GM12878 (cell line): ENCODE results near the gene RHOB. TPM values are rescaled to one million over a fixed set of nuclear protein-coding genes. Genes with fewer than 3 reads are reported as not detected.

Source experiments
- ATAC-seq: fragments of 200-7000 bp; cut with Tn5 transposase; 3 replicates; pipeline ENCODE4 v1.9.1; 2020; ENCODE audit warnings: mild to moderate bottlenecking, moderate library complexity
- BruUV-seq: library from RNA; stranded (reverse); fragments of 400-500 nt; replicated peaks from 2 replicates; lab custom pipeline; 2021; lab: Mats Ljungman, UMichigan
- CTCF ChIA-PET: fragments of 300-600 bp; sonication (Branson Sonifier 250); formaldehyde crosslinking; extraction: SDS; loops from one replicate; lab custom pipeline; 2021; ENCODE audit warnings: inconsistent platforms; lab: Yijun Ruan, JAX
- POLR2A ChIA-PET: fragments of 350-600 bp; formaldehyde crosslinking; extraction: SDS; loops from one replicate; lab custom pipeline; 2021; ENCODE audit warnings: inconsistent platforms; lab: Charles Lee
- RAD21 ChIA-PET: fragments of 300-600 bp; sonication (Branson Sonifier 250); formaldehyde crosslinking; loops from one replicate; lab custom pipeline; 2023; ENCODE audit warnings: antibody characterized with exemption; ENCODE audit not compliant: unreplicated experiment; lab: Charles Lee
- SMC1A ChIA-PET: fragments of 300-600 bp; sonication (Branson Sonifier 250); formaldehyde crosslinking; loops from one replicate; lab custom pipeline; 2023; ENCODE audit not compliant: unreplicated experiment, uncharacterized antibody; lab: Charles Lee
- DNase-seq: peaks from one replicate; pipeline ENCODE4 v3.0.0-alpha.2; 2011; ENCODE audit warnings: low read depth, low spot score
- FAIRE-seq: peaks from 3 replicates; lab custom pipeline; 2011; peaks lifted over from hg19 to GRCh38; lab: Jason Lieb, UNC
- H2AFZ ChIP-seq: 2 replicates; pipeline ENCODE4 v1.6.0; 2011; ENCODE audit warnings: low read depth, low read length, control low read depth; ENCODE audit not compliant: control insufficient read depth
- H3K27ac ChIP-seq: 2 replicates; pipeline ENCODE4 v1.5.1; 2011; ENCODE audit warnings: control low read depth; ENCODE audit not compliant: control insufficient read depth, insufficient read depth
- H3K27me3 ChIP-seq, 2 experiments: replicated peaks in 1 of 2; 2 replicates each; pipeline versions ENCODE4 v1.6.0 to v1.6.1; 2011; ENCODE audit warnings: low read length in 1 of 2; ENCODE audit not compliant: control insufficient read depth in 2 of 2, insufficient read depth in 2 of 2
- H3K36me3 ChIP-seq, 2 experiments: 2 replicates each; pipeline ENCODE4 v1.5.1; 2011; ENCODE audit warnings: low read length in 1 of 2; ENCODE audit not compliant: control insufficient read depth in 2 of 2, insufficient read depth in 2 of 2
- H3K4me1 ChIP-seq: 2 replicates; pipeline ENCODE4 v1.6.1; 2011; ENCODE audit warnings: mild to moderate bottlenecking, low read length, moderate library complexity, mixed read lengths; ENCODE audit not compliant: control insufficient read depth, insufficient read depth
- H3K4me2 ChIP-seq: 2 replicates; pipeline ENCODE4 v1.6.0; 2011; ENCODE audit warnings: control low read depth; ENCODE audit not compliant: control insufficient read depth, insufficient read depth
- H3K4me3 ChIP-seq: fragments of 200-600 bp; sonication (generic); 2 replicates; pipeline ENCODE4 v1.5.1; 2016
- H3K79me2 ChIP-seq: 2 replicates; pipeline ENCODE4 v1.6.0; 2011; ENCODE audit warnings: low read length; ENCODE audit not compliant: control insufficient read depth, insufficient read depth
- H3K9ac ChIP-seq: 2 replicates; pipeline ENCODE4 v1.8.0; 2011; ENCODE audit warnings: low read length, control low read depth, mixed read lengths; ENCODE audit not compliant: control insufficient read depth, insufficient read depth
- H3K9me3 ChIP-seq: replicated peaks from 3 replicates; pipeline ENCODE4 v1.5.1; 2011; ENCODE audit warnings: mild to moderate bottlenecking, low read length; ENCODE audit not compliant: control insufficient read depth, insufficient read depth
- H4K20me1 ChIP-seq: 2 replicates; pipeline ENCODE4 v1.6.0; 2011; ENCODE audit not compliant: control insufficient read depth, insufficient read depth
- BMI1 ChIP-seq: fragments of 450-650 bp; IDR thresholded peaks from 2 replicates; pipeline ENCODE4 v1.6.1; 2016; ENCODE audit warnings: mild to moderate bottlenecking, moderate library complexity, borderline replicate concordance
- CREB1 ChIP-seq: IDR thresholded peaks from 2 replicates; pipeline ENCODE4 v1.6.1; 2012; ENCODE audit warnings: low read depth, mild to moderate bottlenecking, inconsistent platforms
- HCFC1 ChIP-seq: fragments of 150-350 bp; IDR thresholded peaks from 2 replicates; pipeline ENCODE4 v1.6.1; 2014; ENCODE audit warnings: low read length
- IKZF1 ChIP-seq: fragments of 450-650 bp; conservative IDR thresholded peaks from 2 replicates; pipeline ENCODE4 v1.6.1; 2017; ENCODE audit warnings: antibody characterized with exemption, mild to moderate bottlenecking
- IKZF2 ChIP-seq, 2 experiments: fragments of 450-650 bp; IDR thresholded peaks; 2 replicates each; pipeline ENCODE4 v1.6.1; 2017; ENCODE audit warnings: mild to moderate bottlenecking in 2 of 2, moderate library complexity in 2 of 2
- MEF2B ChIP-seq: fragments of 450-650 bp; IDR thresholded peaks from 2 replicates; pipeline ENCODE4 v1.6.1; 2018; ENCODE audit warnings: mild to moderate bottlenecking, moderate library complexity; ENCODE audit not compliant: partially characterized antibody, poor library complexity, severe bottlenecking
- MTA2 ChIP-seq: fragments of 450-650 bp; IDR thresholded peaks from 2 replicates; pipeline ENCODE4 v1.6.1; 2016; ENCODE audit warnings: low read depth, mild to moderate bottlenecking, moderate library complexity
- MTA3 ChIP-seq: IDR thresholded peaks from 2 replicates; pipeline ENCODE4 v1.6.1; 2012; ENCODE audit warnings: low read length, inconsistent platforms, borderline replicate concordance
- NBN ChIP-seq: fragments of 450-650 bp; IDR thresholded peaks from 2 replicates; pipeline ENCODE4 v1.6.1; 2016
- NFIC ChIP-seq: IDR thresholded peaks from 2 replicates; pipeline ENCODE4 v1.6.1; 2012; ENCODE audit warnings: low read depth, mild to moderate bottlenecking, inconsistent platforms, low read length, moderate library complexity
- NRF1 ChIP-seq: conservative IDR thresholded peaks from 2 replicates; pipeline ENCODE4 v1.6.1; 2011; ENCODE audit warnings: mild to moderate bottlenecking, low read depth, low read length, improper control_type of control experiment
- POU2F2 ChIP-seq: IDR thresholded peaks from 3 replicates; pipeline ENCODE4 v1.6.1; 2011; ENCODE audit warnings: low read depth, mild to moderate bottlenecking, low read length, borderline replicate concordance
- RBBP5 ChIP-seq: fragments of 200-600 bp; sonication (generic); conservative IDR thresholded peaks from 2 replicates; pipeline ENCODE4 v1.6.1; 2016
- RFX5 ChIP-seq: IDR thresholded peaks from 2 replicates; pipeline ENCODE4 v1.6.1; 2011; ENCODE audit warnings: low read depth, low read length, improper control_type of control experiment
- SRF ChIP-seq, 2 experiments: IDR thresholded peaks; 2 replicates each; pipeline ENCODE4 v1.6.1; 2011; ENCODE audit warnings: low read depth in 2 of 2, low read length in 2 of 2, mild to moderate bottlenecking in 1 of 2, moderate library complexity in 1 of 2
- USF2 ChIP-seq: IDR thresholded peaks from 2 replicates; pipeline ENCODE4 v1.6.1; 2011; ENCODE audit warnings: low read depth, low read length, improper control_type of control experiment, borderline replicate concordance
- WGBS: methylation state at CpG from one replicate; pipeline ENCODE4 v1.1.6; 2016; ENCODE audit warnings: low lambda C conversion rate; ENCODE audit not compliant: insufficient replicate concordance, insufficient coverage; ENCODE audit errors: missing lambda C conversion rate; 5-methylcytosine and 5-hydroxymethylcytosine counted together
- in situ Hi-C: fragments of 300-500 bp; cut with MboI; formaldehyde crosslinking; loops from 9 replicates; pipeline ENCODE4 v1.14.3; 2018; ENCODE audit warnings: mixed read lengths
- intact Hi-C: fragments of 100-400 bp; cut with micrococcal nuclease; formaldehyde crosslinking; loops from one replicate; pipeline ENCODE4 v1.14.2; 2022; ENCODE audit not compliant: unreplicated experiment
- polyA plus RNA-seq, 11 experiments: library from polyadenylated mRNA; depleted of rRNA in 4 of 11; unstranded in 6 of 11; stranded (reverse) in 5 of 11; fragments of >200 nt; fragmentation: Nextera tagmentation in 4 of 11; fragmentation: Illumina TruSeq in 1 of 11; extraction: Ambion mirVana in 4 of 11; extraction: Trizol in 1 of 11; gene quantifications; 1 replicate in 1 of 11; 2 replicates in 10 of 11; pipeline versions ENCODE4 v1.2.1 to v1.2.3, GENCODE V29; 2011 to 2016; ENCODE audit warnings: inconsistent platforms in 2 of 11, missing spikeins in 2 of 11, low read depth in 1 of 11
- total RNA-seq, 4 experiments: library from RNA; depleted of rRNA in 3 of 4; stranded (reverse); fragments of >200 nt in 3 of 4; fragmentation: Illumina TruSeq in 1 of 4; extraction: Trizol in 1 of 4; gene quantifications; 2 replicates each; pipeline versions ENCODE4 v1.2.1 to v1.2.3, GENCODE V29; 2013 to 2021
- TF ChIP-seq, protein P1 (sequence below): IDR thresholded peaks from 2 replicates; pipeline ENCODE4 v1.6.1; 2012; ENCODE audit warnings: low read depth, low read length, improper control_type of control experiment
- TF ChIP-seq, protein P2 (sequence below): IDR thresholded peaks from 2 replicates; pipeline ENCODE4 v1.6.1; 2012; ENCODE audit warnings: low read length, inconsistent platforms
- TF ChIP-seq, protein P3 (sequence below): fragments of 450-650 bp; IDR thresholded peaks from 2 replicates; pipeline ENCODE4 v1.6.1; 2016; ENCODE audit warnings: mild to moderate bottlenecking

Gene RHOB
- total and polyA plus RNA-seq, 10 of the 15 experiments (the other 5 are each of a cell fraction or from before 2014, with no cell fraction given), result 0.03 to 4.5 (median 1.2) TPM

- no TSS peak for BruUV-seq
- 77% methylated on average over 7 of the region's 7 CpGs for WGBS
- POLR2A ChIA-PET, result interaction anchor here (0.5 to 1.5 kb wide), 2 partner anchors 16 to 961 kb away, joined by 3 to 4 read pairs; partner anchors contain the start of gene RHOB
- H2AFZ ChIP-seq, result no peak overlapping the region
- no peak overlapping the region for H3K9ac ChIP-seq
- SMC1A ChIA-PET, result interaction anchor here (0.8 to 1.6 kb wide), 6 partner anchors 9 to 95 kb away, joined by 3 to 6 read pairs (median 3); no protein-coding TSS in a partner anchor
- peaks cover 26% of the 10 kb centered on the region for H3K4me1 ChIP-seq
- H3K36me3 ChIP-seq, result no peaks in the 10 kb centered on the region
- no peaks in the 10 kb centered on the region for H3K9me3 ChIP-seq
- no peak overlapping the region for H3K4me2 ChIP-seq
- CTCF ChIA-PET, result interaction anchor here (0.8 to 5.2 kb wide), 4 partner anchors 11 to 213 kb away, joined by 3 to 23 read pairs (median 4); partner anchors contain the start of gene RHOB
- H3K79me2 ChIP-seq, result no peaks in the 10 kb centered on the region
- RAD21 ChIA-PET, result interaction anchor here (0.9 to 1.3 kb wide), 5 partner anchors 10 to 165 kb away, joined by 3 to 6 read pairs (median 3); partner anchors contain the start of gene RHOB
- peak; percentile 69 for FAIRE-seq
- DNase-seq, result no peak
- no peaks in the 10 kb centered on the region for H4K20me1 ChIP-seq
- intact Hi-C loops, result no loop called here
- peak; percentile 27 for ATAC-seq
- no peak overlapping the region for H3K27ac ChIP-seq
- H3K27me3 ChIP-seq, result no peaks in the 10 kb centered on the region
- no peak overlapping the region for H3K4me3 ChIP-seq
- in situ Hi-C loops, result loop anchor here (25.0 kb wide), 1 partner anchor 532 kb away; no protein-coding TSS in a partner anchor
- no peak for TF ChIP-seq MEF2B
- no peak for TF ChIP-seq HCFC1
- TF ChIP-seq RFX5, result no peak
- TF ChIP-seq, protein P1, sequence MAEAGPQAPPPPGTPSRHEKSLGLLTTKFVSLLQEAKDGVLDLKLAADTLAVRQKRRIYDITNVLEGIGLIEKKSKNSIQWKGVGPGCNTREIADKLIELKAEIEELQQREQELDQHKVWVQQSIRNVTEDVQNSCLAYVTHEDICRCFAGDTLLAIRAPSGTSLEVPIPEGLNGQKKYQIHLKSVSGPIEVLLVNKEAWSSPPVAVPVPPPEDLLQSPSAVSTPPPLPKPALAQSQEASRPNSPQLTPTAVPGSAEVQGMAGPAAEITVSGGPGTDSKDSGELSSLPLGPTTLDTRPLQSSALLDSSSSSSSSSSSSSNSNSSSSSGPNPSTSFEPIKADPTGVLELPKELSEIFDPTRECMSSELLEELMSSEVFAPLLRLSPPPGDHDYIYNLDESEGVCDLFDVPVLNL, result no peak
- TF ChIP-seq, protein P2, sequence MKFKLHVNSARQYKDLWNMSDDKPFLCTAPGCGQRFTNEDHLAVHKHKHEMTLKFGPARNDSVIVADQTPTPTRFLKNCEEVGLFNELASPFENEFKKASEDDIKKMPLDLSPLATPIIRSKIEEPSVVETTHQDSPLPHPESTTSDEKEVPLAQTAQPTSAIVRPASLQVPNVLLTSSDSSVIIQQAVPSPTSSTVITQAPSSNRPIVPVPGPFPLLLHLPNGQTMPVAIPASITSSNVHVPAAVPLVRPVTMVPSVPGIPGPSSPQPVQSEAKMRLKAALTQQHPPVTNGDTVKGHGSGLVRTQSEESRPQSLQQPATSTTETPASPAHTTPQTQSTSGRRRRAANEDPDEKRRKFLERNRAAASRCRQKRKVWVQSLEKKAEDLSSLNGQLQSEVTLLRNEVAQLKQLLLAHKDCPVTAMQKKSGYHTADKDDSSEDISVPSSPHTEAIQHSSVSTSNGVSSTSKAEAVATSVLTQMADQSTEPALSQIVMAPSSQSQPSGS, result peak; percentile 39; the same call in 1 of the 2 replicates
- peak in 1 of 2 experiments; percentile 12; a peak in 1 of 4 replicates for TF ChIP-seq SRF (IDR thresholded peaks at IDR 0.05; ENCODE audit: low read depth in 2 of 2, low read length in 2 of 2)
- TF ChIP-seq MTA2, result peak; percentile 66
- TF ChIP-seq NFIC, result peak; percentile 48; the same call in 1 of the 2 replicates
- TF ChIP-seq CREB1, result no peak
- no peak for TF ChIP-seq USF2
- TF ChIP-seq NBN, result no peak
- TF ChIP-seq BMI1, result 0 out of 2 replicates have a peak, but pooled peaks have one; percentile 23
- TF ChIP-seq MTA3, result no peak
- no peak for TF ChIP-seq RBBP5
- TF ChIP-seq IKZF1, result peak; percentile 94
- peak; percentile 86 to 87 for TF ChIP-seq IKZF2 (IDR thresholded peaks at IDR 0.05)
- no peak for TF ChIP-seq NRF1
- TF ChIP-seq POU2F2, result no peak
- TF ChIP-seq, protein P3, sequence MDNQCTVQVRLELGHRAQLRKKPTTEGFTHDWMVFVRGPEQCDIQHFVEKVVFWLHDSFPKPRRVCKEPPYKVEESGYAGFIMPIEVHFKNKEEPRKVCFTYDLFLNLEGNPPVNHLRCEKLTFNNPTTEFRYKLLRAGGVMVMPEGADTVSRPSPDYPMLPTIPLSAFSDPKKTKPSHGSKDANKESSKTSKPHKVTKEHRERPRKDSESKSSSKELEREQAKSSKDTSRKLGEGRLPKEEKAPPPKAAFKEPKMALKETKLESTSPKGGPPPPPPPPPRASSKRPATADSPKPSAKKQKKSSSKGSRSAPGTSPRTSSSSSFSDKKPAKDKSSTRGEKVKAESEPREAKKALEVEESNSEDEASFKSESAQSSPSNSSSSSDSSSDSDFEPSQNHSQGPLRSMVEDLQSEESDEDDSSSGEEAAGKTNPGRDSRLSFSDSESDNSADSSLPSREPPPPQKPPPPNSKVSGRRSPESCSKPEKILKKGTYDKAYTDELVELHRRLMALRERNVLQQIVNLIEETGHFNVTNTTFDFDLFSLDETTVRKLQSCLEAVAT, result no peak
Measured at GRCh38 chr2:20430461-20431300, 16.2 kb upstream of the RHOB start.
